ENCODE measurements around the gene SCGB1A1. TPM values are rescaled to one million over a fixed set of nuclear protein-coding genes. Genes with fewer than 3 reads are reported as not detected.

The SCGB1A1 gene
- total RNA-seq, 1 donor from 2014 or later, result not detected

DNA sequence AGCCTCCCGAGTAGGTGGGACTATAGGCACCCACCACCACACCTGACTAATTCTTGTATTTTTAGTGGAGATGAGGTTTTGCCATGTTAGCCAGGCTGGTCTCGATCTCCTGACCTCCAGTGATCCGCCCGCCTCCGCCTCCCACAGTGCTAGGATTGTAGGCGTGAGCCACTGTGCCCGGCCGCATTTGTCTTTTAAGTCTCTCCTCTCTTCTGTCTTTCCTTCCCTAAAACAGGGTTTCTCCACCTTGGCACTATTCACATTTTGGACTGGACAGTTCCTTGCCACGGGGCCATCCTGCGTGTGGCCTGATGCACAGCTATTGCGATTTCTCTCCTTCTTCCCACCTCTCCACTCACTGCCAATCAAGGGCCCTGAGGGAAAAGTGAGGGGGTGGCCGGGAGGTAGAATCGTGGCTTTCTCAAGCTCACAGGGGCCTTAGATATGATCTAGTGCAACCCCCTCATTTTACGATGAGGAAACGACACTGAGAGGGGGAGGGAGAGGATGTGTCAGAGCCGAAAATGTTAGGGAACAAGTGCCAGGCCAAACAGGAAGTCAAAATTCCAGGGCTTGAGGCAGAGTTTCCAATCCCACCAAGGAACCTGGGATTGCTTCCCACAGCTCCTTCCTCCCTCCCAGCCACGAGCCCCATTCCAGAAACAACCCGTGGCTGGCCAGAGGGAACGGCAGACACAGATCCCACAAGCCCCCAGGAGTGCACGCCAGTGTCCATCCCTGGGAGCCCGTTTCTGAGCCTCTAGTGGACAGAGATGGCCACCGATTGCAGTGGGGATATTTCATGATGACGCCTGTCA is 21.2 kb downstream of the SCGB1A1 start:
- no peaks in the 10 kb centered on the region for H3K9me3 Mint-ChIP-seq

DNA sequence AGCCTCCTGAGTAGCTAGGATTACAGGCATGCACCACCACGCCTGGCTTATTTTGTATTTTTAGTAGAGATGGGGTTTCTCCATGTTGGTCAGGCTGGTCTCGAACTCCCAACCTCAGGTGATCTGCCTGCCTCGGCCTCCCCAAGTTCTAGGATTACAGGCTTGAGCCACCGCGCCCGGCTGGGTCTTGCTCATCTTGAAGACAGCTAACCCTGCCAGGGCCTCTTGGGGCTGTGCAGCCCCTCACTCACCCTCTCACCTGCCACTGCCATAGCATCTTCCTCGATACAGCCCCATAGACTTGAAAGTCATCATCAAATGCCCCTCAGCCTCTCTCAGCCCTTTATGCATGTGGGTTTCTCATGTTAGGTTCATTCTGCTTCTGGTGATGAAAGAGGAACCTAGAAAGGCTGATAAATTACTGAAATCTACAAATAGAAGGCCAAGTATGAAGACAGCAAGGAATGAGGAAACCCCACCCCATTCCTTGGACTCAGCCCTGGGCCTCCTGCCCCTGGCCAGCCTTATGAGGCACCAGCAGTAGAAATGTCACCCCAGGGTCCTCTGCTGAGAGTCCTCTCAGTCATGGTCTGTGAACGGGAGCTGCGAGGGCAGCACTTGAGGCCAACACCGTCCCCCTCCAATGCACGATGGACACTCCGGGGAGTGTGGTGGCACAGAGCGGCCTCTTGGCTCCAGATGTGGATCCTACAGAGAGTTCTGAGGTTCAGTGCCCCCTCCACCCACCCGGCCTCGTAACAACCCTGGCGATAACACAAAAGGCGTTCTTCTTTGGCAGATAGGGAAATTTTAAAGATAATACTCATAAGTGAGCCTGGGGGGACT is 24.8 kb downstream of the SCGB1A1 start:
- Mint-ChIP-seq H3K9me3 (no peaks in the 10 kb centered on the region), H3K4me1 (peaks cover 29% of the 10 kb centered on the region), H3K27me3 (ENCODE audit: low read depth) (no peaks in the 10 kb centered on the region), H3K4me3 (no peak overlapping the region), H3K27ac (no peak overlapping the region), H3K36me3 (no peaks in the 10 kb centered on the region)
- DNase-seq (ENCODE audit: low spot score in 2 of 2, unreplicated experiment in 2 of 2), result no peak
- TF ChIP-seq, protein P1, sequence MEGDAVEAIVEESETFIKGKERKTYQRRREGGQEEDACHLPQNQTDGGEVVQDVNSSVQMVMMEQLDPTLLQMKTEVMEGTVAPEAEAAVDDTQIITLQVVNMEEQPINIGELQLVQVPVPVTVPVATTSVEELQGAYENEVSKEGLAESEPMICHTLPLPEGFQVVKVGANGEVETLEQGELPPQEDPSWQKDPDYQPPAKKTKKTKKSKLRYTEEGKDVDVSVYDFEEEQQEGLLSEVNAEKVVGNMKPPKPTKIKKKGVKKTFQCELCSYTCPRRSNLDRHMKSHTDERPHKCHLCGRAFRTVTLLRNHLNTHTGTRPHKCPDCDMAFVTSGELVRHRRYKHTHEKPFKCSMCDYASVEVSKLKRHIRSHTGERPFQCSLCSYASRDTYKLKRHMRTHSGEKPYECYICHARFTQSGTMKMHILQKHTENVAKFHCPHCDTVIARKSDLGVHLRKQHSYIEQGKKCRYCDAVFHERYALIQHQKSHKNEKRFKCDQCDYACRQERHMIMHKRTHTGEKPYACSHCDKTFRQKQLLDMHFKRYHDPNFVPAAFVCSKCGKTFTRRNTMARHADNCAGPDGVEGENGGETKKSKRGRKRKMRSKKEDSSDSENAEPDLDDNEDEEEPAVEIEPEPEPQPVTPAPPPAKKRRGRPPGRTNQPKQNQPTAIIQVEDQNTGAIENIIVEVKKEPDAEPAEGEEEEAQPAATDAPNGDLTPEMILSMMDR (IDR thresholded peaks at IDR 0.05; ENCODE audit: unreplicated experiment), result no peak

More for the DNA sequence above, 21.2 kb downstream of the SCGB1A1 start:
- H3K4me1 Mint-ChIP-seq, result peaks cover 31% of the 10 kb centered on the region
- TF ChIP-seq, protein P1 (IDR thresholded peaks at IDR 0.05; ENCODE audit: unreplicated experiment), result no peak
- no peak for DNase-seq (ENCODE audit: low spot score in 2 of 2, unreplicated experiment in 2 of 2)
- no peaks in the 10 kb centered on the region for H3K36me3 Mint-ChIP-seq
- no peaks in the 10 kb centered on the region for H3K27me3 Mint-ChIP-seq (ENCODE audit: low read depth)
- no peak overlapping the region for H3K4me3 Mint-ChIP-seq
- peak overlapping the region; percentile 1 for H3K27ac Mint-ChIP-seq

DNA sequence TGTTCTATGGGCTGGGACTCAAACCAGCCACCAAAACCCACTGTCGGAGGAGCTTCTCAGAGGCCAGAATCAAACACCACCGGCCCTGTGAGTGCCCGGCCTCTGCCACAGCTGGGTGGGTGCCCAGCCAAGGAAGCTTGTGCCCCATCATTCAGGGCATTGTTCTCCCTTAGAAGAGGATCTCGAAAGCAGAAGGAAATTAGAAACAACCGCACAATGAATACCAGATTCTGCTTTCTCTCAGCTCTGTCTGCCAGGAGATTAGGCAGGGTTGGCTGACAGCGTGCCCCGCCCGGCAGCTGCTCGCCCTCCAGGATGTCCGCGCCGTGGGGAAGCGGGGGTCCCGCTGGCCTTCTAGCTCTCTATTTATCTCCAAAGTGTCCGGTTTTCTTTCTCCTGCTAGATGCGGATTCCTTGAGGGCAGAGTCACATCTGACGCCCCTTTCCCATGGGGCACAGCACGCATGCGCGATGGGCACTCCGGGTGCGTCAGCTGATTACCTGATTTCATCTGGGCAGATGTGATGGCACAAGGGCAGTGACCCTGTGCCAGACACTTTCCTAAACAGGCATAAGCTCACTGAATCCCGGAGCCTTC is 25.5 kb downstream of the SCGB1A1 start:
- Mint-ChIP-seq H3K27me3 (ENCODE audit: low read depth) (no peaks in the 10 kb centered on the region), H3K9me3 (no peaks in the 10 kb centered on the region), H3K4me1 (peaks cover 29% of the 10 kb centered on the region), H3K4me3 (peak overlapping the region; percentile 20), H3K27ac (no peak overlapping the region), H3K36me3 (no peaks in the 10 kb centered on the region)
- no peak for DNase-seq (ENCODE audit: low spot score in 2 of 2, unreplicated experiment in 2 of 2)
- TF ChIP-seq, protein P1 (IDR thresholded peaks at IDR 0.05; ENCODE audit: unreplicated experiment), result no peak

DNA sequence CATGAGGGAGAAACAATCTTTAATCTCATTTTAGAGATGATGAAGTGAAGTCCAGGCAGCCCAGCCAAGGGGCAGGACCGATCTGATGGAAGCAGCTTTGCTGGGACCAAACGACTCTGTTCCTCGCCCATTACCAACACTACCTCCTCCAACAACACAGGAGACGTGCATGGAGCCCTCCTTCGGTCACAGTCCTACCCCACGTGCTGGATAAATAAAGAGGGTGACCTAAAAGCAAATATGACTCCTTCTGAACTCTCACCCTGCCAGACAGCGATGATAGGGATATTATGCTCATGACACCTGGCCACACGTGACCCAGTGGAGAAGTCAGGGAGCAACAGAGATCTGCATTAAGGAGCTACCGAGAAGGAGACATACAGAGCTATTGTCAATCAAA is 26.0 kb downstream of the SCGB1A1 start:
- H3K4me1 Mint-ChIP-seq, result peaks cover 28% of the 10 kb centered on the region
- TF ChIP-seq, protein P1 (IDR thresholded peaks at IDR 0.05; ENCODE audit: unreplicated experiment), result no peak
- no peak overlapping the region for H3K4me3 Mint-ChIP-seq
- peak overlapping the region; percentile 44 for H3K27ac Mint-ChIP-seq
- no peak for DNase-seq (ENCODE audit: low spot score in 2 of 2, unreplicated experiment in 2 of 2)
- H3K9me3 Mint-ChIP-seq, result no peaks in the 10 kb centered on the region
- no peaks in the 10 kb centered on the region for H3K27me3 Mint-ChIP-seq (ENCODE audit: low read depth)
- no peaks in the 10 kb centered on the region for H3K36me3 Mint-ChIP-seq

DNA sequence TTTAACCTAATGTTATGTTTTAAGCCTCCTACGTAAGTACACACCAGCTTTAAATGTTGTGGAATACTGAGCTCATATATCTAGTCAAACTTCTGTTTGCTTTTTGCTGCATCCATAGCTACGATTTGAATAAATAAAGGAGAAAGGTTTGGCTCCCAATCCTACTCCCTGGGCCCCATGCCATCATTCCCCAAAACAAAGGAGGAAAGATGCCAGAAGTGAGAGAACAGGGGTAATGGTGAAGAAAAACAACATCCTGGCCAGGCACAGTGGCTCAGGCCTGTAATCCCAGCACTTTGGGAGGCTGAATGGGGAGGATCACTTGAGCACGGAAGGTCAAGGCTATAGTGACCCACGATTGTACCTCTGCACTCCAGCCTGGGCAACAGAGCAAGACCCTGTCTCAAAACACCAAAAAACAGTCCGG is 26.5 kb downstream of the SCGB1A1 start:
- Mint-ChIP-seq H3K27ac (peak overlapping the region; percentile 44), H3K36me3 (no peaks in the 10 kb centered on the region), H3K9me3 (no peaks in the 10 kb centered on the region), H3K4me3 (no peak overlapping the region), H3K4me1 (peaks cover 23% of the 10 kb centered on the region), H3K27me3 (ENCODE audit: low read depth) (no peaks in the 10 kb centered on the region)
- TF ChIP-seq, protein P1 (IDR thresholded peaks at IDR 0.05; ENCODE audit: unreplicated experiment), result no peak
- DNase-seq (ENCODE audit: low spot score in 2 of 2, unreplicated experiment in 2 of 2), result no peak
